Measurements from ENCODE around the gene ZKSCAN7. TPM values are rescaled to one million over a fixed set of nuclear protein-coding genes. Genes with fewer than 3 reads are reported as not detected.

Gene ZKSCAN7
- total and polyA plus RNA-seq, 2 of the 8 experiments (the other 6 are each of a cell fraction or from before 2014, with no cell fraction given): 5.5 to 8.5 TPM

DNA sequence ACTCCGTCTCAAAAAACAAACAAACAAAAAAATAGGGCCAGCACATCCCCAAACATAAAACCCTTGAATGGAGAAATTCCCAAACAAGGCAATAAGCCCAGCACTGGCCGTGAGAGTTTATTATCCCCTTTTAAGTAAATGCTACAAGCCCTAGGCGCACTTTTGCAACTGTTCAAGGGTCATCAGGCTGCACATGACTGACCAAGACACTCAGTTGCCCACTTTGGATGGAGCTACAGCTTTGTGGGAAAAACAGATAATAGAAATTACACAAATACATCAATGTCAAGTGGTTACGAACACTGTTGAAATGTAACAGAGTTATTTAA is 43.8 kb upstream of the ZKSCAN7 start:
- Histone ChIP-seq H4K8ac (ENCODE audit: extremely low read depth, insufficient read depth, low read length) (no peak overlapping the region), H2BK12ac (ENCODE audit: low read depth, low read length) (no peak overlapping the region), H3K23me2 (ENCODE audit: low read depth, low read length) (no peaks in the 10 kb centered on the region; the same call in none of the 2 replicates), H2BK5ac (ENCODE audit: low read depth, low read length) (no peak overlapping the region), H3K4me1 (replicated peaks in 1 of 4; ENCODE audit: control insufficient read depth in 3 of 4, insufficient read depth in 4 of 4, low read length in 3 of 4) (peaks cover 2 to 8% (median 4%) of the 10 kb centered on the region in 4 experiments; a peak in 4 of 7 replicates), H3K14ac (ENCODE audit: insufficient read length) (no peak overlapping the region), H4K91ac (replicated peaks; ENCODE audit: insufficient read length, low read length) (no peak overlapping the region), H2AFZ (ENCODE audit: low read length) (no peak overlapping the region), H3K27ac (ENCODE audit: low read depth, low read length) (no peak overlapping the region), H3K79me1 (ENCODE audit: low read depth, low read length) (peaks cover 5% of the 10 kb centered on the region; the same call in 1 of the 2 replicates), H3K23ac (ENCODE audit: insufficient read length) (no peak overlapping the region), H3K56ac (replicated peaks; ENCODE audit: insufficient read length, low read depth, low read length) (no peak overlapping the region), H3K79me2 (ENCODE audit: control insufficient read depth in 1 of 2, insufficient read depth in 2 of 2, low read length in 2 of 2) (peaks cover 9 to 37% of the 10 kb centered on the region in 2 experiments), H3K9ac (replicated peaks in 1 of 4; ENCODE audit: extremely low read depth in 1 of 4, low read depth in 3 of 4, low read length in 3 of 4) (peak overlapping the region; percentile 13 to 70 (median 42); a peak in 5 of 7 replicates), H3K36me3 (ENCODE audit: control insufficient read depth in 2 of 4, insufficient read depth in 4 of 4, low read length in 3 of 4) (no peaks in the 10 kb centered on the region), H2BK15ac (ENCODE audit: low read length) (no peak overlapping the region), H4K5ac (ENCODE audit: insufficient read length, low read depth, low read length) (peak overlapping the region; percentile 11), H3K4ac (replicated peaks; ENCODE audit: insufficient read length, low read depth, low read length) (no peak overlapping the region), H3K18ac (ENCODE audit: extremely low read depth, low read length) (no peak overlapping the region), H2BK120ac (replicated peaks; ENCODE audit: low read depth, low read length) (no peak overlapping the region), H2AK5ac (ENCODE audit: low read depth, low read length) (no peak overlapping the region), H3K27me3 (replicated peaks in 1 of 4; ENCODE audit: control insufficient read depth in 3 of 4, extremely low read depth in 1 of 4, insufficient read depth in 3 of 4, low read length in 3 of 4) (no peaks in the 10 kb centered on the region), H2BK20ac (ENCODE audit: low read length) (no peak overlapping the region), H3K4me3 (ENCODE audit: extremely low read depth in 1 of 4, insufficient read depth in 2 of 4, low read depth in 3 of 4, low read length in 4 of 4) (peak overlapping the region; percentile 56 to 96 (median 82); a peak in 6 of 8 replicates), H3K9me3 (ENCODE audit: insufficient read depth in 2 of 2, low read depth in 1 of 2, low read length in 1 of 2) (no peaks in the 10 kb centered on the region), H3K4me2 (ENCODE audit: insufficient read depth in 1 of 2, low read depth in 2 of 2, low read length in 2 of 2) (peak overlapping the region; percentile 73 to 75), H4K20me1 (replicated peaks in 1 of 2; ENCODE audit: control insufficient read depth in 1 of 2, insufficient read depth in 2 of 2, low read length in 2 of 2) (peaks cover 0 to 4% of the 10 kb centered on the region in 2 experiments)
- TF ChIP-seq TAF7 (optimal IDR thresholded peaks at IDR 0.05; ENCODE audit: borderline replicate concordance, low read depth, low read length) (no peak), POLR2A (IDR thresholded peaks at IDR 0.05; ENCODE audit: control extremely low read depth in 1 of 2, low read depth in 2 of 2, low read length in 2 of 2) (no peak), EP300 (IDR thresholded peaks at IDR 0.05; ENCODE audit: borderline replicate concordance in 1 of 2, low read depth in 2 of 2, low read length in 2 of 2) (no peak), FOSL1 (IDR thresholded peaks at IDR 0.05; ENCODE audit: insufficient read depth, low read depth, low read length) (no peak)
- FAIRE-seq (no peak), DNase-seq (ENCODE audit: low read depth in 1 of 2, low spot score in 2 of 2) (no peak)
- ChIA-PET POLR2A (ENCODE audit: partially characterized antibody) (interaction anchor here (0.6 to 2.4 kb wide), 13 partner anchors 14 to 466 kb away, joined by 3 to 20 read pairs (median 3); partner anchors contain the start of genes KIAA1143, KIF15, TCAIM and ZNF445), CTCF (ENCODE audit: partially characterized antibody) (interaction anchor here (0.6 to 1.1 kb wide), 3 partner anchors 11 to 17 kb away, joined by 3 to 6 read pairs (median 4); no protein-coding TSS in a partner anchor)
- WGBS, 2 experiments (ENCODE audit: extremely low coverage in 1 of 2, insufficient coverage in 1 of 2, insufficient read length in 1 of 2, insufficient replicate concordance in 2 of 2, low coverage in 1 of 2, low lambda C conversion rate in 2 of 2, missing lambda C conversion rate in 1 of 2): 62% methylated on average over 4 of the region's 4 CpGs; no CpG with 5 or more reads in 1 of the 2 experiments
